ENCODE data around the gene CFD. TPM values are rescaled to one million over a fixed set of nuclear protein-coding genes. Genes with fewer than 3 reads are reported as not detected.

Gene CFD
- total and polyA plus RNA-seq, 2 experiments from 2014 or later: 0.90 to 4.7 TPM

- no peak for TF ChIP-seq JUNB (IDR thresholded peaks at IDR 0.05; ENCODE audit: unreplicated experiment)
- no peak for TF ChIP-seq POLR2AphosphoS5 (IDR thresholded peaks at IDR 0.05; ENCODE audit: low read depth)
- TF ChIP-seq NANOG (IDR thresholded peaks at IDR 0.05; ENCODE audit: borderline replicate concordance): no peak
- no peak for TF ChIP-seq CTCF (conservative IDR thresholded peaks at IDR 0.05; ENCODE audit: low read depth in 2 of 2)
- TF ChIP-seq ZNF114 (CRISPR knock-in tag; IDR thresholded peaks at IDR 0.05): no peak
- TF ChIP-seq ZNF331 (CRISPR knock-in tag; IDR thresholded peaks at IDR 0.05; ENCODE audit: low read depth): no peak
- TF ChIP-seq ETS1 (IDR thresholded peaks at IDR 0.05): no peak
- no peak for TF ChIP-seq EZH2 (IDR thresholded peaks at IDR 0.05; ENCODE audit: low read depth, unreplicated experiment)
- no peak for TF ChIP-seq CREB1 (CRISPR knock-in tag; IDR thresholded peaks at IDR 0.05; ENCODE audit: low read depth)
- TF ChIP-seq STAT1 (IDR thresholded peaks at IDR 0.05; ENCODE audit: unreplicated experiment): no peak
- H3K27me3 ChIP-seq (ENCODE audit: insufficient read depth): peaks cover 16% of the 10 kb centered on the region
Measured at GRCh38 chr19:855142-855541, 4.3 kb upstream of the CFD start.

GRCh38 chr19:855566-856120, 3.8 kb upstream of the CFD start:
- H3K9me3 Mint-ChIP-seq: no peaks in the 10 kb centered on the region; the same call in 2 of the 3 replicates
- no peak for ATAC-seq
- no peak overlapping the region for H3K4me3 Mint-ChIP-seq
- no peak for DNase-seq (ENCODE audit: low spot score)
- H3K79me2 ChIP-seq (replicated peaks; ENCODE audit: insufficient read depth): no peaks in the 10 kb centered on the region
- no peaks in the 10 kb centered on the region for H3K36me3 Mint-ChIP-seq (ENCODE audit: low read depth)
- H3F3A ChIP-seq (replicated peaks; ENCODE audit: low read depth): peaks cover 15% of the 10 kb centered on the region; the same call in 1 of the 2 replicates
- H2AFZ ChIP-seq: no peak overlapping the region
- H3K36me3 ChIP-seq (ENCODE audit: insufficient read depth): no peaks in the 10 kb centered on the region
- H4K20me1 ChIP-seq (replicated peaks; ENCODE audit: insufficient read depth): no peaks in the 10 kb centered on the region; the same call in 1 of the 2 replicates
- no peaks in the 10 kb centered on the region for H3K4me1 ChIP-seq (ENCODE audit: insufficient read depth)
- H3K4me2 ChIP-seq: no peak overlapping the region
- H3K4me3 ChIP-seq: no peak overlapping the region
- H3K27me3 ChIP-seq (ENCODE audit: insufficient read depth): peaks cover 21% of the 10 kb centered on the region
- no peaks in the 10 kb centered on the region for H3K9me2 ChIP-seq (ENCODE audit: insufficient read depth)
- no peak overlapping the region for H3K27ac ChIP-seq (ENCODE audit: low read depth)
- no peak overlapping the region for H3K27ac Mint-ChIP-seq
- H3K27me3 Mint-ChIP-seq (ENCODE audit: insufficient read depth, low read depth, poor library complexity): peaks cover 13% of the 10 kb centered on the region
- no peaks in the 10 kb centered on the region for H3K4me1 Mint-ChIP-seq
- TF ChIP-seq ETS1 (IDR thresholded peaks at IDR 0.05): no peak
- no peak for TF ChIP-seq NANOG (IDR thresholded peaks at IDR 0.05; ENCODE audit: borderline replicate concordance)
- TF ChIP-seq POLR2AphosphoS5 (IDR thresholded peaks at IDR 0.05; ENCODE audit: low read depth): no peak
- TF ChIP-seq STAT1 (IDR thresholded peaks at IDR 0.05; ENCODE audit: unreplicated experiment): no peak
- no peak for TF ChIP-seq ZNF114 (CRISPR knock-in tag; IDR thresholded peaks at IDR 0.05)
- TF ChIP-seq ZNF462 (CRISPR knock-in tag; IDR thresholded peaks at IDR 0.05): no peak

More at GRCh38 chr19:855142-855541, 4.3 kb upstream of the CFD start:
- H4K20me1 ChIP-seq (replicated peaks; ENCODE audit: insufficient read depth): no peaks in the 10 kb centered on the region; the same call in 1 of the 2 replicates
- Mint-ChIP-seq H3K36me3 (ENCODE audit: low read depth) (no peaks in the 10 kb centered on the region), H3K4me3 (no peak overlapping the region), H3K4me1 (no peaks in the 10 kb centered on the region), H3K27me3 (ENCODE audit: insufficient read depth, low read depth, poor library complexity) (peaks cover 12% of the 10 kb centered on the region), H3K9me3 (no peaks in the 10 kb centered on the region; the same call in 2 of the 3 replicates), H3K27ac (no peak overlapping the region)
- no peak overlapping the region for H3K27ac ChIP-seq (ENCODE audit: low read depth)
- H3F3A ChIP-seq (replicated peaks; ENCODE audit: low read depth): peaks cover 15% of the 10 kb centered on the region; the same call in 1 of the 2 replicates
- H3K9me2 ChIP-seq (ENCODE audit: insufficient read depth): no peaks in the 10 kb centered on the region
- no peak for ATAC-seq
- H3K4me1 ChIP-seq (ENCODE audit: insufficient read depth): no peaks in the 10 kb centered on the region
- no peaks in the 10 kb centered on the region for H3K79me2 ChIP-seq (replicated peaks; ENCODE audit: insufficient read depth)
- H3K4me3 ChIP-seq: no peak overlapping the region
- DNase-seq (ENCODE audit: low spot score): no peak
- no peaks in the 10 kb centered on the region for H3K36me3 ChIP-seq (ENCODE audit: insufficient read depth)
- no peak overlapping the region for H2AFZ ChIP-seq
- no peak overlapping the region for H3K4me2 ChIP-seq

Measured in GM23338 (cell line).